Caco-2 (cell line): ENCODE measurements around the gene CAPN13. TPM values are rescaled to one million over a fixed set of nuclear protein-coding genes. Genes with fewer than 3 reads are reported as not detected.

Source experiments
- BruUV-seq: library from RNA; stranded (reverse); fragments of 400-500 nt; replicated peaks from 2 replicates; lab custom pipeline; 2021; lab: Mats Ljungman, UMichigan
- CTCF ChIA-PET: fragments of 300-600 bp; sonication (Branson Sonifier 250); formaldehyde crosslinking; loops from one replicate; lab custom pipeline; 2022; ENCODE audit warnings: antibody characterized with exemption; lab: Charles Lee
- POLR2A ChIA-PET: fragments of 300-600 bp; sonication (Branson Sonifier 250); formaldehyde crosslinking; loops from one replicate; lab custom pipeline; 2022; ENCODE audit warnings: antibody characterized with exemption; lab: Charles Lee
- DNase-seq, 2 experiments: peaks; one replicate each; pipeline versions ENCODE4 v3.0.0 to v3.0.0-alpha.2; 2020 to 2022
- H3K27me3 ChIP-seq: replicated peaks from 2 replicates; pipeline ENCODE4 v1.6.0; 2011; ENCODE audit warnings: low read length; ENCODE audit not compliant: control insufficient read depth, insufficient read depth
- H3K36me3 ChIP-seq: 2 replicates; pipeline ENCODE4 v1.5.1; 2011; ENCODE audit warnings: low read length; ENCODE audit not compliant: control insufficient read depth, insufficient read depth
- H3K4me1 ChIP-seq: fragments of 250-450 bp; sonication (Bioruptor Pico); 2 replicates; pipeline ENCODE4 v1.5.1; 2020; ENCODE audit warnings: mild to moderate bottlenecking
- H3K4me3 ChIP-seq: 2 replicates; pipeline ENCODE4 v1.5.1; 2011; ENCODE audit warnings: low read depth, mild to moderate bottlenecking, control low read depth, low read length
- H3K9me3 ChIP-seq: fragments of 250-450 bp; sonication (Bioruptor Pico); 2 replicates; pipeline ENCODE4 v1.5.1; 2020; ENCODE audit warnings: mild to moderate bottlenecking, moderate library complexity
- H3K27ac Mint-ChIP-seq: one replicate; pipeline ENCODE4 v1.8.0; 2022; ENCODE audit warnings: mixed read lengths; ENCODE audit not compliant: unreplicated experiment
- H3K27me3 Mint-ChIP-seq: one replicate; pipeline ENCODE4 v1.8.0; 2022; ENCODE audit warnings: mixed read lengths; ENCODE audit not compliant: insufficient read depth, unreplicated experiment
- H3K36me3 Mint-ChIP-seq: one replicate; pipeline ENCODE4 v1.8.0; 2022; ENCODE audit warnings: mild to moderate bottlenecking, mixed read lengths; ENCODE audit not compliant: insufficient read depth, unreplicated experiment
- H3K4me1 Mint-ChIP-seq: one replicate; pipeline ENCODE4 v1.8.0; 2022; ENCODE audit warnings: low read depth, mixed read lengths; ENCODE audit not compliant: unreplicated experiment
- H3K4me3 Mint-ChIP-seq: one replicate; pipeline ENCODE4 v1.8.0; 2022; ENCODE audit warnings: mild to moderate bottlenecking, moderate library complexity, mixed read lengths; ENCODE audit not compliant: unreplicated experiment
- H3K9me3 Mint-ChIP-seq: one replicate; pipeline ENCODE4 v1.8.0; 2022; ENCODE audit warnings: mixed read lengths; ENCODE audit not compliant: unreplicated experiment
- CTCF ChIP-seq, 2 experiments: fragments of 200-600 bp in 1 of 2; IDR thresholded peaks; 1 replicate in 1 of 2; 2 replicates in 1 of 2; pipeline versions ENCODE4 v1.5.1 to v1.8.0; 2011 to 2022; ENCODE audit warnings: antibody characterized with exemption in 1 of 2, control low read depth in 1 of 2, inconsistent platforms in 1 of 2, low read depth in 1 of 2, low read length in 1 of 2, mild to moderate bottlenecking in 1 of 2, moderate library complexity in 1 of 2; ENCODE audit not compliant: insufficient read depth in 1 of 2, severe bottlenecking in 1 of 2, unreplicated experiment in 1 of 2
- intact Hi-C: fragments of 100-400 bp; cut with micrococcal nuclease; formaldehyde crosslinking; loops from one replicate; pipeline ENCODE4 v1.10.0; 2022; ENCODE audit not compliant: unreplicated experiment
- total RNA-seq: library from RNA; stranded (reverse); gene quantifications from 2 replicates; pipeline ENCODE4 v1.2.3, GENCODE V29; 2022

Gene CAPN13
- total RNA-seq, 1 experiment from 2014 or later = 2.1 TPM

DNA sequence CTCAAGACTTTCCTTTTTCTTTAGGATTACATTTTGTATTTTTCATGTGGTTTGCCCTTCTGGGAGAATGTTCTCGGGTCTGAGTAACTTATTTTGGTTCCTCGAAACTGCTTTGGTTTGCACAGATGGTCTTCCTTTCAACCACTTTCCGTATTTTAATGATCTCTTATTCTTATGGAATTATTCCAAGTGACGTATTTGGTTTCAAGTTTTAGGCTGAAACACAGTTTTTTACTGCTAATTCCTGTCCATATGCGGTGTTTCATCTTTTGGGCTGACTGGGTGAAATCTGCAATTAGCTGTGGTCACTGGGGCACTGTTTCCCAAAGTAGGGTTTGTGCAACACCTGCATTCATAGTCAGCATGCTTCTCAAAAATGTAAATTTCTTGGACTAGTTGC is 122.7 kb downstream of the CAPN13 start:
- no peak for DNase-seq
- Histone ChIP-seq H3K9me3 (no peaks in the 10 kb centered on the region), H3K36me3 (no peaks in the 10 kb centered on the region), H3K4me1 (no peaks in the 10 kb centered on the region; the same call in 1 of the 2 replicates), H3K27me3 (no peaks in the 10 kb centered on the region), H3K4me3 (no peak overlapping the region)
- CTCF ChIA-PET = no interaction called here
- H3K9me3 Mint-ChIP-seq = no peaks in the 10 kb centered on the region
- intact Hi-C loops = no loop called here
- peaks cover 8% of the 10 kb centered on the region for H3K4me1 Mint-ChIP-seq
- no peak overlapping the region for H3K4me3 Mint-ChIP-seq
- no peaks in the 10 kb centered on the region for H3K27me3 Mint-ChIP-seq
- H3K27ac Mint-ChIP-seq = no peak overlapping the region
- H3K36me3 Mint-ChIP-seq = no peaks in the 10 kb centered on the region
- no TSS peak for BruUV-seq
- POLR2A ChIA-PET = no interaction called here
- no peak for TF ChIP-seq CTCF (IDR thresholded peaks at IDR 0.05; ENCODE audit: insufficient read depth in 1 of 2, low read depth in 1 of 2, low read length in 1 of 2, severe bottlenecking in 1 of 2, unreplicated experiment in 1 of 2)

GRCh38 chr2:30684026-30684425 is 123.2 kb downstream of the CAPN13 start:
- no peaks in the 10 kb centered on the region for H3K27me3 ChIP-seq
- no peaks in the 10 kb centered on the region; the same call in 1 of the 2 replicates for H3K4me1 ChIP-seq
- DNase-seq = no peak
- no peak for TF ChIP-seq CTCF (IDR thresholded peaks at IDR 0.05; ENCODE audit: insufficient read depth in 1 of 2, low read depth in 1 of 2, low read length in 1 of 2, severe bottlenecking in 1 of 2, unreplicated experiment in 1 of 2)
- no peaks in the 10 kb centered on the region for H3K36me3 ChIP-seq
- Mint-ChIP-seq H3K27me3 (no peaks in the 10 kb centered on the region), H3K4me3 (no peak overlapping the region), H3K4me1 (peaks cover 8% of the 10 kb centered on the region), H3K9me3 (no peaks in the 10 kb centered on the region), H3K36me3 (no peaks in the 10 kb centered on the region), H3K27ac (no peak overlapping the region)
- no peaks in the 10 kb centered on the region for H3K9me3 ChIP-seq
- intact Hi-C loops = no loop called here
- ChIA-PET CTCF (no interaction called here), POLR2A (no interaction called here)
- no TSS peak for BruUV-seq
- H3K4me3 ChIP-seq = no peak overlapping the region

GRCh38 chr2:30683236-30683956 is 123.8 kb downstream of the CAPN13 start:
- no peaks in the 10 kb centered on the region; the same call in 1 of the 2 replicates for H3K4me1 ChIP-seq
- ChIA-PET POLR2A (no interaction called here), CTCF (no interaction called here)
- Mint-ChIP-seq H3K9me3 (no peaks in the 10 kb centered on the region), H3K36me3 (no peaks in the 10 kb centered on the region), H3K4me3 (no peak overlapping the region), H3K4me1 (peaks cover 8% of the 10 kb centered on the region), H3K27ac (no peak overlapping the region), H3K27me3 (no peaks in the 10 kb centered on the region)
- no peak for TF ChIP-seq CTCF (IDR thresholded peaks at IDR 0.05; ENCODE audit: insufficient read depth in 1 of 2, low read depth in 1 of 2, low read length in 1 of 2, severe bottlenecking in 1 of 2, unreplicated experiment in 1 of 2)
- intact Hi-C loops = no loop called here
- H3K27me3 ChIP-seq = no peaks in the 10 kb centered on the region
- no peaks in the 10 kb centered on the region for H3K9me3 ChIP-seq
- no peak overlapping the region for H3K4me3 ChIP-seq
- no peak for DNase-seq
- BruUV-seq = no TSS peak
- no peaks in the 10 kb centered on the region for H3K36me3 ChIP-seq
